OCI-LY1 (cell line): ENCODE results near the gene GALNT10.

Source experiments
- H2AFZ ChIP-seq: fragments of 200-600 bp; sonication (generic), shearing (Covaris generic); 2 replicates; pipeline ENCODE4 v1.6.0; 2014; ENCODE audit warnings: antibody characterized with exemption, mild to moderate bottlenecking, low read length
- H3F3A ChIP-seq: fragments of 200-600 bp; sonication (generic), shearing (Covaris generic); 2 replicates; pipeline ENCODE4 v1.6.0; 2014; ENCODE audit warnings: mild to moderate bottlenecking, antibody characterized with exemption, low read length, moderate library complexity; ENCODE audit not compliant: insufficient read depth
- H3K27ac ChIP-seq: fragments of 200-600 bp; sonication (generic); 2 replicates; pipeline ENCODE4 v1.5.1; 2014; ENCODE audit warnings: low read length, mixed run types, mild to moderate bottlenecking, low read depth; ENCODE audit not compliant: poor library complexity, severe bottlenecking
- H3K27me3 ChIP-seq: fragments of 200-600 bp; sonication (generic); 2 replicates; pipeline ENCODE4 v1.6.0; 2014; ENCODE audit warnings: antibody characterized with exemption, mild to moderate bottlenecking, low read length, moderate library complexity; ENCODE audit not compliant: insufficient read depth
- H3K36me3 ChIP-seq: fragments of 200-600 bp; sonication (generic); 2 replicates; pipeline ENCODE4 v1.6.1; 2014; ENCODE audit warnings: mild to moderate bottlenecking, antibody characterized with exemption, low read length, moderate library complexity, mixed read lengths; ENCODE audit not compliant: insufficient read depth
- H3K4me1 ChIP-seq: fragments of 200-600 bp; sonication (generic); 2 replicates; pipeline ENCODE4 v1.5.1; 2014; ENCODE audit warnings: mild to moderate bottlenecking, low read length, moderate library complexity; ENCODE audit not compliant: insufficient read depth, severe bottlenecking
- H3K4me2 ChIP-seq: fragments of 200-600 bp; sonication (generic), shearing (Covaris generic); 2 replicates; pipeline ENCODE4 v1.6.1; 2014; ENCODE audit warnings: low read length
- H3K4me3 ChIP-seq: fragments of 200-600 bp; sonication (generic); 2 replicates; pipeline ENCODE4 v1.5.1; 2014; ENCODE audit warnings: low read length, low read depth, mild to moderate bottlenecking, mixed read lengths; ENCODE audit not compliant: poor library complexity, severe bottlenecking
- H3K79me2 ChIP-seq: fragments of 200-600 bp; shearing (Covaris generic); 2 replicates; pipeline ENCODE4 v1.6.1; 2016; ENCODE audit warnings: mixed run types, low read length, mixed read lengths; ENCODE audit not compliant: insufficient read depth
- H3K9ac ChIP-seq: fragments of 200-600 bp; sonication (generic), shearing (Covaris generic); 2 replicates; pipeline ENCODE4 v1.6.1; 2014; ENCODE audit warnings: mild to moderate bottlenecking, low read length, mixed read lengths
- H3K9me2 ChIP-seq: fragments of 200-600 bp; sonication (generic), shearing (Covaris generic); 2 replicates; pipeline ENCODE4 v1.6.1; 2014; ENCODE audit warnings: low read depth, mild to moderate bottlenecking, low read length, mixed read lengths
- H3K9me3 ChIP-seq: fragments of 200-600 bp; shearing (Covaris generic); 2 replicates; pipeline ENCODE4 v1.6.1; 2014; ENCODE audit warnings: low read length, mixed read lengths
- H4K20me1 ChIP-seq: fragments of 200-600 bp; sonication (generic), shearing (Covaris generic); 2 replicates; pipeline ENCODE4 v1.6.0; 2016; ENCODE audit warnings: mild to moderate bottlenecking, low read length; ENCODE audit not compliant: insufficient read depth
- EZH2 ChIP-seq: fragments of 200-600 bp; sonication (generic), shearing (Covaris generic); IDR thresholded peaks from 2 replicates; pipeline ENCODE4 v1.8.0; 2017; ENCODE audit warnings: borderline replicate concordance, mixed run types, mild to moderate bottlenecking, antibody characterized with exemption, low read length, moderate library complexity, mixed read lengths
- TF ChIP-seq, protein P1 (sequence below): fragments of 200-600 bp; sonication (generic), shearing (Covaris generic); IDR thresholded peaks from 2 replicates; pipeline ENCODE4 v1.5.1; 2017; ENCODE audit warnings: mild to moderate bottlenecking, antibody characterized with exemption, low read length, moderate library complexity, mixed read lengths

Gene GALNT10

DNA sequence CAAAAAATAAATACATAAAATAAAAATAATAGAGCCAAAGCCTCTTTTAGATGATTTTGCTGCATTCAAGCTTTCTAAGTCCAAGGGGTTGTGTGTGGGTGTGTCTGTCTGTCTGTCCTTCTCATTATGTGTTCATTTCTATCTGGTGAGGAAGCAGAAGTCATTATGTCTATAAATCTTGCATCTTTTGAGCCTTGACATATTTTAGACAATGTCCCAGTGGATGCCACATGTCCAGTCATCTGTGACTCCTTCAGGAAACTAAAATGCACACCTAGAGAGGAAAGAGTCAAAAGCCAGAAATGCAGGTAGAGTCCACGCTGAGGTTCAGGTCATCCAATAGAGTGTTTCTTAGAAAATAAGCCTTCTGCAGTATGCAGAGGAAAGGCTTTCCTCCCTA, 80.9 kb downstream of the GALNT10 start:
- H3K79me2 ChIP-seq: no peaks in the 10 kb centered on the region
- H3K4me2 ChIP-seq: no peak overlapping the region
- no peaks in the 10 kb centered on the region for H4K20me1 ChIP-seq
- TF ChIP-seq, protein P1, sequence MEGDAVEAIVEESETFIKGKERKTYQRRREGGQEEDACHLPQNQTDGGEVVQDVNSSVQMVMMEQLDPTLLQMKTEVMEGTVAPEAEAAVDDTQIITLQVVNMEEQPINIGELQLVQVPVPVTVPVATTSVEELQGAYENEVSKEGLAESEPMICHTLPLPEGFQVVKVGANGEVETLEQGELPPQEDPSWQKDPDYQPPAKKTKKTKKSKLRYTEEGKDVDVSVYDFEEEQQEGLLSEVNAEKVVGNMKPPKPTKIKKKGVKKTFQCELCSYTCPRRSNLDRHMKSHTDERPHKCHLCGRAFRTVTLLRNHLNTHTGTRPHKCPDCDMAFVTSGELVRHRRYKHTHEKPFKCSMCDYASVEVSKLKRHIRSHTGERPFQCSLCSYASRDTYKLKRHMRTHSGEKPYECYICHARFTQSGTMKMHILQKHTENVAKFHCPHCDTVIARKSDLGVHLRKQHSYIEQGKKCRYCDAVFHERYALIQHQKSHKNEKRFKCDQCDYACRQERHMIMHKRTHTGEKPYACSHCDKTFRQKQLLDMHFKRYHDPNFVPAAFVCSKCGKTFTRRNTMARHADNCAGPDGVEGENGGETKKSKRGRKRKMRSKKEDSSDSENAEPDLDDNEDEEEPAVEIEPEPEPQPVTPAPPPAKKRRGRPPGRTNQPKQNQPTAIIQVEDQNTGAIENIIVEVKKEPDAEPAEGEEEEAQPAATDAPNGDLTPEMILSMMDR: no peak
- no peak for TF ChIP-seq EZH2
- no peak overlapping the region for H3K27ac ChIP-seq
- no peaks in the 10 kb centered on the region for H3K4me1 ChIP-seq
- no peak overlapping the region for H2AFZ ChIP-seq
- H3K36me3 ChIP-seq: no peaks in the 10 kb centered on the region
- H3K9ac ChIP-seq: no peak overlapping the region
- no peaks in the 10 kb centered on the region for H3K27me3 ChIP-seq
- H3F3A ChIP-seq: no peaks in the 10 kb centered on the region
- no peaks in the 10 kb centered on the region for H3K9me2 ChIP-seq
- H3K4me3 ChIP-seq: no peak overlapping the region
- no peaks in the 10 kb centered on the region for H3K9me3 ChIP-seq

DNA sequence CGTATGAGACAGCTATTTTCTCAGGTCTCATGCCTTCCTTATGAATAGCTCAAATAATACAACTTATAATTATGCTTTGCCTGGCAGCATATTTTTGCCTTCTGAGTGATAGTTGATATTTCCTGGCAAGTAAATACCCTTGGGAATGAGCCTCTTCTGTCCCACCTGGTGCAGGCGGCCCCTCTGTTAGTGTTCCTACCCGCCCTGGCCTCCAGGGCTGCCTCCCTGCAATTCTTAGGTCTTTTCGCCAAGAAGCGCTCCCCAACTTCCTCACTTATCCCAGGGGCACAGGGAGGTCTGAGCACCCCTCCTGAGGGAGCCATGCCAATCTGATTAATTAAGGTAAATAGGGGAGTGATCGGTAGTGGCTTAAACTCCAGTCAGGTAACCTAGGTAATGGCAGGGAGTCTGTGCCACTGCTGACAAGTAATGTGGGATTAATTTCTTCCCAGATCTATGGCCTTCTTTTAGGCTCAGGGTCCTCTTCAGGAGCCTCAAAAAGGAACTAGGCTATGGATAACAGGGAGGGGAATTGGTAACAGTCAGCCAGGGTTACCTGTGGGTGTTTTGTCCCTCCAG, 81.5 kb downstream of the GALNT10 start:
- Histone ChIP-seq H3K9me3 (no peaks in the 10 kb centered on the region), H3K79me2 (no peaks in the 10 kb centered on the region), H3K9me2 (no peaks in the 10 kb centered on the region), H3K4me3 (no peak overlapping the region), H3K36me3 (no peaks in the 10 kb centered on the region), H3K27ac (no peak overlapping the region), H3K4me2 (no peak overlapping the region), H2AFZ (no peak overlapping the region), H3K4me1 (no peaks in the 10 kb centered on the region), H3K9ac (no peak overlapping the region), H3F3A (no peaks in the 10 kb centered on the region), H4K20me1 (no peaks in the 10 kb centered on the region), H3K27me3 (no peaks in the 10 kb centered on the region)
- TF ChIP-seq, protein P1: no peak
- no peak for TF ChIP-seq EZH2

DNA sequence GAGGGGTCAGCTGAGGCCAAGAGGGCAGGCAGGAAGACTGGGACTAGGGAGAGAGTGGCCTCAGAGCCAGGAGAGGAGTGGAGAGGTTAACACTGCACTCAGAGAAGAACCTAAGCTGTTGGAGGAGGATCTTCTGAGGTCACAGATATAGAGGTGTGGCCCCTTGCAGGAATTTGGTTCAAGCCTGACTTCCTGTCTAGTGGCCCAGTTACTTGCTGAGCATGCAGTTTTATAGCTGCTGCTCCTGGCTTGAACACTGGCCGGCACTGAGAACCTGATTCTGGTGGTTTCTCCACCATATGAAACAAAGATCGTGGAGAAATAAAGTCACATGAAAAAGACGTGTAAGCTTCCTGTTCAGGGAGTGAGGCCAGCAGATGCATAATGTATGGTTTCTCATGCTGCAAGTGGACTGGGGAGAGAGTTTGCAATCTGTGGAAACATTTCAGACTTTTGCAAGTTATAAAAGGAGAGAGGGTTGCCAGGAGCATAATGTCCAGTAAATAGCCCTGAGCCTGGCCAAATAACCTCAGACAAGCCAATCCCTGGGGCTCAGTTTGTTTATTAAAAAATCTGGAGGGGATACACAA, 82.6 kb downstream of the GALNT10 start:
- H3F3A ChIP-seq: no peaks in the 10 kb centered on the region
- H3K4me2 ChIP-seq: no peak overlapping the region
- H4K20me1 ChIP-seq: no peaks in the 10 kb centered on the region
- no peaks in the 10 kb centered on the region for H3K9me3 ChIP-seq
- H3K27me3 ChIP-seq: no peaks in the 10 kb centered on the region
- H3K4me3 ChIP-seq: no peak overlapping the region
- no peak overlapping the region for H3K27ac ChIP-seq
- no peaks in the 10 kb centered on the region for H3K4me1 ChIP-seq
- no peak overlapping the region for H3K9ac ChIP-seq
- H2AFZ ChIP-seq: no peak overlapping the region
- H3K36me3 ChIP-seq: no peaks in the 10 kb centered on the region
- no peaks in the 10 kb centered on the region for H3K9me2 ChIP-seq
- H3K79me2 ChIP-seq: no peaks in the 10 kb centered on the region
- TF ChIP-seq, protein P1: no peak
- no peak for TF ChIP-seq EZH2
